ENCODE data around the gene SLC4A1.

SLC4A1 gene

DNA sequence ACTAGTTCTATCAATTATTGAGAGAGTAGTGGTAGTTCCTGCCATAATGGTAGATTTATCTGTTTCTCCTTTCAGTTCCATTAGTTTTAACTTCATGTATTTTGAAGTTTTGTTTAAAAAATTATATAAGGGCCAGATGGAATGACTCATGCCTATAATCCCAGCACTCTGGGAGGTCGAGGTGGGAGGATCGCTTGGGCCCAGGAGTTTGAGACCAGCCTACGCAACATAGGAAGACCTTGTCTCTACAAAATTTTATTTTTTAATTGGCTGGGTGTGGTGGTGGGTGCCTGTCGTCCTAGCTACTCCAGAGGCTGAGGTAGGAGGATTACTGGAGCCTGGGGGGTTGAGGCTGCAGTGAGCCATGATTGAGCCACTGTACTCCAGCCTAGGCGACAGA, 34.4 kb downstream of the SLC4A1 start:
- FAIRE-seq: no peak
- no peak for TF ChIP-seq POLR2A (IDR thresholded peaks at IDR 0.05; ENCODE audit: low read depth, low read length)
- no peak for DNase-seq (ENCODE audit: insufficient read length, low spot score)

- FAIRE-seq (no peak), DNase-seq (ENCODE audit: insufficient read length, low spot score) (no peak)
- no peak for TF ChIP-seq POLR2A (IDR thresholded peaks at IDR 0.05; ENCODE audit: low read depth, low read length)
Measured at GRCh38 chr17:44232061-44232460, 35.9 kb downstream of the SLC4A1 start.

DNA sequence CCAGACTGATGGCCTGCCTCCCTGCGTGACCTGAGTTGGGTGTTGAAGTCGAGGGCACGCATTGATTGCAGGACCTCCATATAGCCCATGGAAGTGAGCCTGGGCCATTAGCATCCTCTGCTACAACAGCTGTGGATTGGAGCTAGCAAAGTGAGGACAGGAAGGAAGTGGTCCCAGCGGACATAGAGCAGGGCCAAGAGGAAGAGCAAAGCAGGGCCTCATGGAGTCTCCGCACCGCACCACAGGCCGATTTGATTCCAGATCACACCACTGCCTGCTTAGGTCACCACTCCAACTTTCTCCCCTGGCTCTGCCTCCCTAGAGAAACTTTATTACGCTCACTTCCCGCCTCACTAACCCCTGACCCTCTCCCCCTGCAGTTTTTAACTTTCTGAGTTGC, 37.8 kb downstream of the SLC4A1 start:
- TF ChIP-seq POLR2A (IDR thresholded peaks at IDR 0.05; ENCODE audit: low read depth, low read length): no peak
- no peak for FAIRE-seq
- DNase-seq (ENCODE audit: insufficient read length, low spot score): no peak

DNA sequence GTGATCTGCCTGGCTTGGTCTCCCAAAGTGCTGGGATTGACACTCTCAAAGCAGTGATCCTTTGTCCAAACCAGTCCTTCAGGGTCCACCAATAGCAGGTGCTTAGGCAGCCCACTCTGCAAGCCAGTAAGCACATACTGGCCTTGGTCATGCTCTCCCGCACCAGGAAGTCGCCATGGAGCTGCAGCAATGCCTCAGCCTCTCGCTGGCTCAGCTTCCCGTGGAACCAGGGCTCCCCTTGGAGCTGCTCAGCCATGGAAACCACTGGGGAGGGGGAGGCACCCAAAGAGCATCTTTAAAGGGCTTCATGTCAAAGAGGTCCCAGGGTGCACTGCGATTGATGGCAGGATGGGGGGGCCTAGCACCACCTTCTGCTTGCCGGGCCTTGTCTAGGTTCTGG, 38.8 kb downstream of the SLC4A1 start:
- no peak for FAIRE-seq
- TF ChIP-seq POLR2A (IDR thresholded peaks at IDR 0.05; ENCODE audit: low read depth, low read length): no peak

DNA sequence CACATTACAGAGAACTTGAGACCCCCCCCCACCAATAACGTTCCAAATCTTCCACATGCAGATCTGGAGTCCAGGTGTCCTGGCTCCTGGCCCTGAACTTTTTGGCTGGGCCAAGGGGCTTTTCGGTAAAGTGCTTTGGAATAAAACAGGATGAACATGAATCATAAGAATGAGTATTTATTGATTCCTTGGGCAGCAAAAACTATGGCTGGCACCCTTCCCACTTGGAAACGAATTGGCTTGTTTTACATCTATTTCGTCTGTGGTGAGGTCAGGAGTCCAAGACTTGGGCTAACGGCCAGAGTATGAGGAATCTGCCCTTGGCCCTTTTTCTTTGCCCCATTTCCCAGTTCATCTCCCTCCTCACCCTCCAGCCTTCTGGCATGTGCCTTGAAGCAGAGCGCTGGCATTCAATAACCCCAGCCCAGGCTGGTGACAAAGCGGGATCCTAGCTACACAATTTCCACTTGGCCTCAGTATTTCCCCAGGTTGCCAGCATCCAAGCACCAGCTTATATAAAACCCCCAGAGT, 44.3 kb downstream of the SLC4A1 start:
- DNase-seq (ENCODE audit: insufficient read length, low spot score) (peak; percentile 80), FAIRE-seq (peak; percentile 87)
- peak; percentile 5; the same call in 1 of the 2 replicates for TF ChIP-seq POLR2A (IDR thresholded peaks at IDR 0.05; ENCODE audit: low read depth, low read length)

More for the DNA sequence above, 38.8 kb downstream of the SLC4A1 start:
- no peak for DNase-seq (ENCODE audit: insufficient read length, low spot score)

DNA sequence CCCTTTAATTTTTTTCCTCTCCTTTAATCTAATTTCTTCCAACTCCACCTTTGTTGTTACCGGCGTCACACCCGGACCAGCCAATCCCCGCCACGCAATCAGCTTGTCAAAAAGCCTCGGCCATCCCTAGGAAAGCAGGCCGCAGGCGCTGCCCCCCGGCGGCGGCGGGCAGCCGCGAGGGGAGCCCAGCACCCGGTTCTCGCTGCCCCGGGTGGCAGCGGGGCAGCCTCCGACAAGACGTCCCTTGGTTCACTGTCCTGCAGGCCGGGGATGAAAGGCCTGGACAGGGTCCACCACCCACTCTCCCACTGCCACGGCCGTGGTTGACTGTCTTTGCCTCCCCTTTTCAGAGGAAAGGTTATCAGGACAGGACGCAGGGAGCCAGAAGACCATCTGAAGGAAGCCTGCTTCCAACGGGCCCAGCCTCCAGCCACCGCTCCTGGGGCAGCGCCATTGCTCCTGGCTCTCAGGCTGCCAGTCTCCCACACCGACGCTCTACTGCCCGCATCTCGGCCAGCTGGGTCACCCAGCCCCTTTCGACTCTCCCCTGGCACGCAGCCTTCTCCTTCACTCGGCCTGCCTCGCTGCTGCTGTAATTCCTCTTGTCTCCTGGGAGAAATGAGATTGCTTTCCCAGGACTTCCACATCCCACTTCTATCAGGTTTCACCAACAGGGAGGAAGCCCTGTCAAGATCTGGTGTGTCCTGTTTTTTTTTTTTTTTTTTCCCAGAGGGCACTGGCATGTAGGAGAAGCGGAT, 45.6 kb downstream of the SLC4A1 start:
- no peak for TF ChIP-seq POLR2A (IDR thresholded peaks at IDR 0.05; ENCODE audit: low read depth, low read length)
- DNase-seq (ENCODE audit: insufficient read length, low spot score) (peak; percentile 65), FAIRE-seq (no peak)

- FAIRE-seq: no peak
- DNase-seq (ENCODE audit: insufficient read length, low spot score): no peak
- TF ChIP-seq POLR2A (IDR thresholded peaks at IDR 0.05; ENCODE audit: low read depth, low read length): no peak; the same call in 1 of the 2 replicates
Measured at GRCh38 chr17:44221862-44222111, 46.1 kb downstream of the SLC4A1 start.

- DNase-seq (ENCODE audit: insufficient read length, low spot score) (peak; percentile 59), FAIRE-seq (no peak)
- TF ChIP-seq POLR2A (IDR thresholded peaks at IDR 0.05; ENCODE audit: low read depth, low read length): peak; percentile 45; the same call in 1 of the 2 replicates
Measured at GRCh38 chr17:44221084-44221861, 46.7 kb downstream of the SLC4A1 start.

DNA sequence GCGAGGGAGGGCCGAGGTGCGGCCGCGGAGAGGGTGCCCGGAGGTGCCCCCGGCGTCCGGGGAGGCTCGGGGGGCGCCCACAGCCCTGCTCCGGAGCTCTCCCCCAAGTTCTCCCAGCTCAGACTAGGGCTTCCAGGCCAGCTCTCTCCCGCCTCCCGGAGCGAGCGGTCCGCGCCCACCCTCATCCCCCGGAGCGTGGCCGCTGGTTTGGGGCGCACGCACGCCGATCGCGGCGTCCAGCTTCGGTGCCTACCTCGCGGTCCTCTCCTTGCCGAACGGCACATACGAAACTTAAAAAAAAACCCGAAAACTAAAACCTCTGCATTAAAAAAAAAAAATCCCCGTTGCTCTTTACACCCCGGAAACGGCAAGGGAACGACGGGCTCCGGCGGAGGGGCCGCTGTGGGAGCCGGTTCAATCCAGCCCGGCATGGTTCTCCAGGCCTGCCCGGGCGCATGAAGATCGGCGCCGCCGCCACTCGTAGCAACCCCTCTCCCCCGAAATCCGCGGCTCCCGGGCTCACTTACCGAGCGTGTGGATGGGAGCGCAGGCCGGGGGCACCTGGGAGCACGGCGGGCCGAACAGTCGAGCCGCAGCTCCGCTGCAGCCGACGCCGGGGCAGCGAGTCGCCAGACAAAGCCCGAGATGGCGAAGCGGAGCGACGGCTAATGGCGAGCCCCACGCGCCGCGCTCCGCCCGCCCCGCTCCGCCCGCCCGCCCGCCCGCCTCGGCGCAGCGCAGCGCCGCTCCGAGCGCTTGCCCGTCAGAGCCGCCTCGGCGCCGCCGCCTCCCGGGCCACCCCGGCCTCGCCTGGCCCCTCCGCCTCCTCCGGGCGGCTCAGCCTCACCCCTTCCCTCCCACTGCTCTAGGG, 47.5 kb downstream of the SLC4A1 start:
- peak; percentile 42; the same call in 1 of the 2 replicates for TF ChIP-seq POLR2A (IDR thresholded peaks at IDR 0.05; ENCODE audit: low read depth, low read length)
- DNase-seq (ENCODE audit: insufficient read length, low spot score) (no peak), FAIRE-seq (no peak)

GRCh38 chr17:44219616-44220212, 48.2 kb downstream of the SLC4A1 start, which contains the start of gene UBTF:
UBTF (minus strand) TSS chr17:44219675; CDS start chr17:44218229, 1,446 bp downstream.
- no peak; the same call in 1 of the 2 replicates for TF ChIP-seq POLR2A (IDR thresholded peaks at IDR 0.05; ENCODE audit: low read depth, low read length)
- FAIRE-seq (no peak), DNase-seq (ENCODE audit: insufficient read length, low spot score) (peak; percentile 53)

DNA sequence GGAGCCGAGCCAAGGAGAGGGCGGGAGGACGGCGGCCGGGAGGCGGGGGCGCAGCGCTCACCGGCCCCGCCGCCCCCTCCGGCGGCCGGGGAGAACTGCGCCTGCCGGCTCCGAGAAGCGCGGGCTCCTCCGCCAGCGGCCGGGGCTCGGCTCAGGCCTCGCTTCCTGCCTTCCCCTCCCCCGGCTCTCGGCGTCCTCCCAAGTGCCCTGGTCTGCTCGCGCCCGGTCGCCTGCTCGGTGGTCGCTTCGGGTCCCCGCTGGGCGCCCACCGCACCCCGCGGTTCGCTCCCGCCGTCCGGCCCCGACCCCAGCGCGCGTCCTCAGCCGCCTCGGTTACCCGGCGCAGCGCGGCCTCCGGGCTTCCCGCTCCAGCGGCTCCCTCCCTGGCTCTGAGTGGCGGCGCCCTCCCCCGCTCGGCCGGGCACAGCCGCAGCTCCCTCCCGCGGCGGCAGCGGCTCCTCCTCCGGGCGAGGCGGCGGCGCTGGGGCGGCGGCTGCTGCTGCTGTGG, 48.8 kb downstream of the SLC4A1 start:
- TF ChIP-seq POLR2A (IDR thresholded peaks at IDR 0.05; ENCODE audit: low read depth, low read length): peak; percentile 42
- DNase-seq (ENCODE audit: insufficient read length, low spot score): peak; percentile 60
- FAIRE-seq: no peak

DNA sequence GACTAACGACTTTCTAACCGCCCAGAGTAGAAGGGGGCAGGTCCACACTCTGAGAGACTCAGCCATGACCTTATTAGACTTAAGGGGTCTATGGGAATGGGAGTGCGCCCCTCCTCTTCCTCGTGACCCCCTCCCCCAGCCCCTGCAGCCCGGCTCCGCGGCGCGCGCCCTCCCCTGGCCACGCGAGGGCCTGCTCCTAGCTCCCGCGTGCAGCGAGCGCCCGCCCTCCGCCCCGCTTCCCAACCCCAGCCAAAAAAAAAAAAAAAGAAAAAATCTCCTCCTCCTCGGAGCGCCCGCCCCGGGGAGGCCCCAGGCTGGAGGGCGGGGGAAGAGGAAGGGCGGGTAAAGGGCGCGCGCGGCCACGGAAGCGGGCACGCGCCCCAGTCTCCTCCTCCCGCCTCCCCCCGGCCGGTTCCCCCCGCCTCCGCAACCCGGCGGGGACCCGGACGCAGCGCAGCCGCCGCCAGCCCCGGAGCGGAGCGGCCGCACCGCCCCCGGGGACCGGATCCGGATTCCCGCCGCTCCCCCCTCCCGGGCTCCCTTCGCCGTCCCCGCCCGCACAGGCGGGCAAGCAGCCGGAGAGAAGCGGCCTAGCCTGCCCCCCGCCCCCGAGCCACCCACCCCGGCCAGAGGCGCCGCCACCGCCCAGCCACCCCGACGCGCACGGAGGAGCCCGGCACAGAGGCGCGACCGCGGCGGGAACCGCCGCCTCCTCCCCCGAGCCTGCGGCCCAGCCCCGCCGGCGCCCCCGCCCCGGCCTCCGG, 49.4 kb downstream of the SLC4A1 start:
- TF ChIP-seq POLR2A (IDR thresholded peaks at IDR 0.05; ENCODE audit: low read depth, low read length): peak; percentile 53
- peak; percentile 79 for DNase-seq (ENCODE audit: insufficient read length, low spot score)
- FAIRE-seq: no peak
